H9 (cell line): ENCODE results near the gene SLCO3A1. TPM values are rescaled to one million over a fixed set of nuclear protein-coding genes. Genes with fewer than 3 reads are reported as not detected.

Source experiments
- DNase-seq: peaks from one replicate; pipeline ENCODE4 v3.0.0-alpha.2; 2017
- H2AFZ ChIP-seq: one replicate; pipeline ENCODE4 v1.6.1; 2013; ENCODE audit warnings: mild to moderate bottlenecking, low read length, control low read depth, moderate library complexity
- H2AK5ac ChIP-seq: 2 replicates; pipeline ENCODE4 v1.6.1; 2013; ENCODE audit warnings: low read length, control low read depth, mixed read lengths; ENCODE audit not compliant: insufficient read length
- H2BK120ac ChIP-seq: one replicate; pipeline ENCODE4 v1.6.1; 2013; ENCODE audit warnings: low read depth, mild to moderate bottlenecking, low read length, control low read depth, inconsistent platforms; ENCODE audit not compliant: poor library complexity, severe bottlenecking
- H2BK12ac ChIP-seq: 2 replicates; pipeline ENCODE4 v1.6.1; 2013; ENCODE audit warnings: low read length, control low read depth, mixed read lengths, low read depth; ENCODE audit not compliant: insufficient read length
- H2BK15ac ChIP-seq: 2 replicates; pipeline ENCODE4 v1.6.1; 2013; ENCODE audit warnings: low read depth, low read length, control low read depth
- H2BK20ac ChIP-seq: one replicate; pipeline ENCODE4 v1.6.1; 2013; ENCODE audit warnings: low read depth, mild to moderate bottlenecking, low read length, control low read depth, inconsistent platforms; ENCODE audit not compliant: poor library complexity, severe bottlenecking
- H2BK5ac ChIP-seq: 2 replicates; pipeline ENCODE4 v1.6.1; 2013; ENCODE audit warnings: low read length, control low read depth, mixed read lengths; ENCODE audit not compliant: insufficient read length
- H3K14ac ChIP-seq: 2 replicates; pipeline ENCODE4 v1.6.1; 2013; ENCODE audit warnings: low read length, control low read depth; ENCODE audit not compliant: insufficient read depth
- H3K18ac ChIP-seq: 2 replicates; pipeline ENCODE4 v1.6.1; 2013; ENCODE audit warnings: low read depth, mild to moderate bottlenecking, mixed read lengths, low read length, control low read depth; ENCODE audit not compliant: insufficient read length
- H3K23ac ChIP-seq: 2 replicates; pipeline ENCODE4 v1.6.1; 2013; ENCODE audit warnings: low read length, control low read depth, mixed read lengths, low read depth; ENCODE audit not compliant: insufficient read length
- H3K23me2 ChIP-seq: 2 replicates; pipeline ENCODE4 v1.6.1; 2013; ENCODE audit warnings: low read depth, mild to moderate bottlenecking, mixed read lengths, low read length, control low read depth; ENCODE audit not compliant: insufficient read length, poor library complexity, severe bottlenecking
- H3K27ac ChIP-seq: 2 replicates; pipeline ENCODE4 v1.5.1; 2013; ENCODE audit warnings: low read length, control low read depth, mixed read lengths, low read depth; ENCODE audit not compliant: insufficient read length
- H3K27me3 ChIP-seq: 2 replicates; pipeline ENCODE4 v1.6.1; 2013; ENCODE audit warnings: low read length, control low read depth, inconsistent platforms; ENCODE audit not compliant: insufficient read depth
- H3K4ac ChIP-seq: 2 replicates; pipeline ENCODE4 v1.6.1; 2013; ENCODE audit warnings: low read depth, mild to moderate bottlenecking, control low read depth, inconsistent platforms, low read length, moderate library complexity
- H3K4me1 ChIP-seq: 2 replicates; pipeline ENCODE4 v1.6.1; 2013; ENCODE audit warnings: low read length, control low read depth, inconsistent platforms; ENCODE audit not compliant: insufficient read depth
- H3K4me2 ChIP-seq: 2 replicates; pipeline ENCODE4 v1.6.1; 2013; ENCODE audit warnings: low read length, control low read depth, mixed read lengths; ENCODE audit not compliant: insufficient read length, insufficient read depth
- H3K56ac ChIP-seq: 2 replicates; pipeline ENCODE4 v1.6.1; 2013; ENCODE audit warnings: low read depth, mild to moderate bottlenecking, mixed read lengths, low read length, control low read depth; ENCODE audit not compliant: insufficient read length
- H3K79me1 ChIP-seq: 2 replicates; pipeline ENCODE4 v1.6.1; 2013; ENCODE audit warnings: low read depth, mild to moderate bottlenecking, moderate library complexity, low read length, control low read depth, inconsistent platforms; ENCODE audit not compliant: insufficient read depth, poor library complexity, severe bottlenecking
- H3K79me2 ChIP-seq: 2 replicates; pipeline ENCODE4 v1.6.1; 2013; ENCODE audit warnings: low read length, control low read depth, inconsistent platforms; ENCODE audit not compliant: insufficient read depth
- H3K9ac ChIP-seq: 2 replicates; pipeline ENCODE4 v1.6.1; 2013; ENCODE audit warnings: low read length, control low read depth, mixed read lengths; ENCODE audit not compliant: insufficient read length; ENCODE audit errors: extremely low read depth
- H3K9me3 ChIP-seq: one replicate; pipeline ENCODE4 v1.6.1; 2013; ENCODE audit warnings: low read depth, low read length, inconsistent platforms; ENCODE audit not compliant: control insufficient read depth
- H3T11ph ChIP-seq: one replicate; pipeline ENCODE4 v1.6.1; 2013; ENCODE audit warnings: mild to moderate bottlenecking, low read length, control low read depth, inconsistent platforms
- H4K20me1 ChIP-seq: one replicate; pipeline ENCODE4 v1.6.1; 2013; ENCODE audit not compliant: control insufficient read depth, insufficient read length, insufficient read depth
- H4K5ac ChIP-seq: 2 replicates; pipeline ENCODE4 v1.6.1; 2013; ENCODE audit warnings: low read depth, mild to moderate bottlenecking, mixed read lengths, low read length, control low read depth; ENCODE audit not compliant: insufficient read length
- H4K8ac ChIP-seq: replicated peaks from 2 replicates; pipeline ENCODE4 v1.6.1; 2013; ENCODE audit warnings: low read length, control low read depth, mixed read lengths, low read depth; ENCODE audit not compliant: insufficient read length
- H4K91ac ChIP-seq: 2 replicates; pipeline ENCODE4 v1.6.1; 2013; ENCODE audit warnings: low read depth, mild to moderate bottlenecking, moderate library complexity, mixed read lengths, low read length, control low read depth; ENCODE audit not compliant: insufficient read length
- H3K27ac Mint-ChIP-seq, 3 experiments: 2 replicates in 2 of 3; 3 replicates in 1 of 3; pipeline ENCODE4 v1.8.0; 2020 to 2021; ENCODE audit warnings: mixed read lengths in 3 of 3, mild to moderate bottlenecking in 1 of 3, moderate library complexity in 1 of 3
- H3K27me3 Mint-ChIP-seq: 2 replicates; pipeline ENCODE4 v1.8.0; 2021; ENCODE audit warnings: low read depth, mild to moderate bottlenecking, moderate library complexity, mixed read lengths
- H3K36me3 Mint-ChIP-seq, 3 experiments: 2 replicates in 2 of 3; 3 replicates in 1 of 3; pipeline ENCODE4 v1.8.0; 2020 to 2021; ENCODE audit warnings: low read depth in 3 of 3, mixed read lengths in 3 of 3; ENCODE audit not compliant: insufficient read depth in 1 of 3
- H3K4me1 Mint-ChIP-seq, 2 experiments: 2 replicates each; pipeline ENCODE4 v1.8.0; 2020; ENCODE audit warnings: mixed read lengths in 2 of 2
- H3K4me3 Mint-ChIP-seq, 2 experiments: 2 replicates in 1 of 2; 3 replicates in 1 of 2; pipeline ENCODE4 v1.8.0; 2020 to 2021; ENCODE audit warnings: mild to moderate bottlenecking in 2 of 2, mixed read lengths in 2 of 2, moderate library complexity in 1 of 2
- H3K9me3 Mint-ChIP-seq, 2 experiments: 2 replicates in 1 of 2; 3 replicates in 1 of 2; pipeline ENCODE4 v1.8.0; 2020; ENCODE audit warnings: mild to moderate bottlenecking in 2 of 2, mixed read lengths in 2 of 2, moderate library complexity in 1 of 2
- CTCF ChIP-seq: fragments of 200-600 bp; sonication (generic); conservative IDR thresholded peaks from 3 replicates; pipeline ENCODE4 v1.8.0; 2021; ENCODE audit warnings: antibody characterized with exemption, mild to moderate bottlenecking
- WGBS: extraction: QIAGEN DNeasy Blood & Tissue Kit; methylation state at CpG from one replicate; pipeline ENCODE4 v1.1.7; 2013; ENCODE audit warnings: missing lambda C conversion rate, low lambda C conversion rate, mixed read lengths; ENCODE audit not compliant: insufficient read length; ENCODE audit errors: extremely low coverage; 5-methylcytosine and 5-hydroxymethylcytosine counted together
- total RNA-seq: library from RNA; stranded (reverse); gene quantifications from 2 replicates; pipeline ENCODE4 v1.2.1, GENCODE V29; 2021

SLCO3A1 gene
- total RNA-seq, 1 experiment from 2014 or later = 9.4 TPM

- no peak for DNase-seq
- no peaks in the 10 kb centered on the region for H3K27me3 ChIP-seq
- H2AFZ ChIP-seq = no peak overlapping the region
- H3K79me2 ChIP-seq = no peaks in the 10 kb centered on the region
- H2BK15ac ChIP-seq = no peak overlapping the region
- H3K4ac ChIP-seq = no peak overlapping the region
- H3K14ac ChIP-seq = no peak overlapping the region
- H4K8ac ChIP-seq = no peak overlapping the region
- no peak overlapping the region for H2AK5ac ChIP-seq
- no peaks in the 10 kb centered on the region for H3K23me2 ChIP-seq
- H2BK5ac ChIP-seq = no peak overlapping the region
- no peak overlapping the region for H4K5ac ChIP-seq
- no peak overlapping the region for H3K4me2 ChIP-seq
- H4K91ac ChIP-seq = no peak overlapping the region
- H3K79me1 ChIP-seq = no peaks in the 10 kb centered on the region
- no peaks in the 10 kb centered on the region for H4K20me1 ChIP-seq
- Mint-ChIP-seq H3K4me3 (no peak overlapping the region), H3K27ac (peak overlapping the region; percentile 19 to 41 (median 23); a peak in 1 of 7 replicates), H3K9me3 (no peaks in the 10 kb centered on the region), H3K4me1 (peaks cover 28 to 52% of the 10 kb centered on the region in 2 experiments), H3K36me3 (no peaks in the 10 kb centered on the region; a peak in 1 of 7 replicates), H3K27me3 (no peaks in the 10 kb centered on the region)
- H3K23ac ChIP-seq = no peak overlapping the region
- H3T11ph ChIP-seq = no peak overlapping the region
- H3K4me1 ChIP-seq = peaks cover 2% of the 10 kb centered on the region; the same call in 1 of the 2 replicates
- H2BK20ac ChIP-seq = no peak overlapping the region
- H2BK120ac ChIP-seq = no peak overlapping the region
- H3K27ac ChIP-seq = no peak overlapping the region
- no peak overlapping the region for H3K9ac ChIP-seq
- TF ChIP-seq CTCF = no peak
- H3K9me3 ChIP-seq = no peaks in the 10 kb centered on the region
- no peak overlapping the region for H2BK12ac ChIP-seq
- H3K18ac ChIP-seq = no peak overlapping the region
- no CpG with 5 or more reads among the region's 3 CpGs for WGBS
- no peak overlapping the region for H3K56ac ChIP-seq
These were observed 33.4 kb downstream of the SLCO3A1 start for GRCh38 chr15:91886878-91887277.
